ENCODE measurements around the gene SYPL1.

SYPL1 gene

GRCh38 chr7:106065575-106066500 is 46.3 kb downstream of the SYPL1 start:
- TF ChIP-seq, protein P1, sequence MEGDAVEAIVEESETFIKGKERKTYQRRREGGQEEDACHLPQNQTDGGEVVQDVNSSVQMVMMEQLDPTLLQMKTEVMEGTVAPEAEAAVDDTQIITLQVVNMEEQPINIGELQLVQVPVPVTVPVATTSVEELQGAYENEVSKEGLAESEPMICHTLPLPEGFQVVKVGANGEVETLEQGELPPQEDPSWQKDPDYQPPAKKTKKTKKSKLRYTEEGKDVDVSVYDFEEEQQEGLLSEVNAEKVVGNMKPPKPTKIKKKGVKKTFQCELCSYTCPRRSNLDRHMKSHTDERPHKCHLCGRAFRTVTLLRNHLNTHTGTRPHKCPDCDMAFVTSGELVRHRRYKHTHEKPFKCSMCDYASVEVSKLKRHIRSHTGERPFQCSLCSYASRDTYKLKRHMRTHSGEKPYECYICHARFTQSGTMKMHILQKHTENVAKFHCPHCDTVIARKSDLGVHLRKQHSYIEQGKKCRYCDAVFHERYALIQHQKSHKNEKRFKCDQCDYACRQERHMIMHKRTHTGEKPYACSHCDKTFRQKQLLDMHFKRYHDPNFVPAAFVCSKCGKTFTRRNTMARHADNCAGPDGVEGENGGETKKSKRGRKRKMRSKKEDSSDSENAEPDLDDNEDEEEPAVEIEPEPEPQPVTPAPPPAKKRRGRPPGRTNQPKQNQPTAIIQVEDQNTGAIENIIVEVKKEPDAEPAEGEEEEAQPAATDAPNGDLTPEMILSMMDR (IDR thresholded peaks at IDR 0.05), result no peak
- TF ChIP-seq ZFX (IDR thresholded peaks at IDR 0.05; ENCODE audit: borderline replicate concordance), result no peak
- H3K27ac ChIP-seq, result peak overlapping the region; percentile 30

DNA sequence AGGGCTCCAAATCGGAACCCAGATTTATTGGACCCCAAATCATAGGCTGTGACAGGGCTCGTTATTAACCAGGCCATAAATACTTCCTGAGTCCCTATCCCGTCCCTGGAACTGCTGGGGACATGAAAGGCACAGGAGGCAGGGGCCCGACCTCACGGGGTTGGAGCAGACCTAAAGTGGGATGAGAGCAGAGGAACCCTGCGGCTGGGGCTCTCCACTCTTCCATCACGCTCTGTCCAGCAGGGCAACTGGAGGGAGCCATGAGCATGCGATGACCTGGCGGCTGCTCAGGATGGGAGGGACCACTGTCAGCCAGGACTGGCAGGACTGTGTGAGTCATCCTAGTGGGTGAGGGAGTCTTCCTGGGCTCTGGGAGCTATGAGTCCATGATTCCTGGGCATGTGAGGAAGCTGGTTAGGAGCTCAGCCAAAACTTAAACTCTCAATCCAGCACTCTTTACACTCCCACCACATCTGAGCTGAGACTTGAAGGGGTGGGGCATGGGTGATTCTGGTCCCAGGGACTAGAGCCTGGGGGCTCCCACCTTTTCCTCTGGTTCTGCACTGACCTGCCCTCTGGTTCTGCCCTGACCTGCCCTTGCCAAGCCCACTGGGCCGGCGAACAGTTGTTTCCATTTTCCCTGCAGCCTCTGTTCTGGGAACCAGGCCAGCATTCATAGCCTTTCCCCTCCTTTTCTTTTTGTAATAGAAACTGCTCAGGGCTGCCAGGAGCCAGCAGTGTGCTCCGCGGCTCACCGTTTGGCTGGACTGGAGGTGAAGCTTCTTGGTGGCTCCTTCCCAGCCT is 47.1 kb downstream of the SYPL1 start:
- TF ChIP-seq, protein P1 (IDR thresholded peaks at IDR 0.05), result no peak
- no peak for TF ChIP-seq ZFX (IDR thresholded peaks at IDR 0.05; ENCODE audit: borderline replicate concordance)
- peak overlapping the region; percentile 30 for H3K27ac ChIP-seq

GRCh38 chr7:106064316-106064715 is 47.8 kb downstream of the SYPL1 start:
- no peak for TF ChIP-seq ZFX (IDR thresholded peaks at IDR 0.05; ENCODE audit: borderline replicate concordance)
- TF ChIP-seq, protein P1 (IDR thresholded peaks at IDR 0.05), result no peak
- H3K27ac ChIP-seq, result no peak overlapping the region

DNA sequence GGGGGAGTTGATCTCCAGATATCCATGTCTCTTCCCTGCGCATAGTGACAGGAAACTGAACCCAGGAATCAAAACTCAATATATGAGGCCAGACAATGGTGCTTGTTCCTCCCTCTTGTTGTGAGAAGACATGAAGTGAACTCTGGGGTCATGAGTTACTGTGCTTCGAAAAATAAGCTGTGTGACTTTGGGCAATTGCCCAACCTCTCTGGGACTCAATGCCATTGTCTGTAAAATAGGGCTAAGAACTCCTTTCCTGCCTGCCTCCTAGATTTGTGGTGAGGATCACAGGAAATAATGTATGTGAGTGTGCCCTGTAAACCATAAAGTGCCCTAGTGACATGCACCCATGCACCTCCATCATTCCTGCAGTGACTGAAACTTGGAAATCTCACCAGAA is 48.4 kb downstream of the SYPL1 start:
- TF ChIP-seq, protein P1 (IDR thresholded peaks at IDR 0.05), result no peak
- TF ChIP-seq ZFX (IDR thresholded peaks at IDR 0.05; ENCODE audit: borderline replicate concordance), result no peak
- no peak overlapping the region for H3K27ac ChIP-seq

DNA sequence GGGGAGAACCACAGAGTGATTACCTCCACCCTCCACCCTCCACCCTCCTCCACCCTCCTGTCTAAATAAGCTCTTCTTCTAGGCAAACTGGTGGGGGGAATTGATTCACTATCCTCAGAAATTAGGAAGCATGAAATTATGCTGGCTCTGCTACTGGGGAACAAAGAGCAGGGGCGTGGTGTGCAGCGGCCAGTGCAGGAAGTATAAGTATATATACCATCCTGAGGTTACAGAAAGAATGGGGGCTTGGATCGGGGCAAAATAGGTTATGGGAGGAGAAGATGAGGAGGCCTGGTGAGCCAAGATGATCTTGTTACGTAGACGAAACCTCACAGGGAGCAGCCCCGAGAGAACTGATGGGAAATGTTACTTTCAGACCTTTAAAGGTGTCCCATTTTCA is 49.1 kb downstream of the SYPL1 start:
- TF ChIP-seq ZFX (IDR thresholded peaks at IDR 0.05; ENCODE audit: borderline replicate concordance), result no peak
- TF ChIP-seq, protein P1 (IDR thresholded peaks at IDR 0.05), result no peak
- H3K27ac ChIP-seq, result no peak overlapping the region

DNA sequence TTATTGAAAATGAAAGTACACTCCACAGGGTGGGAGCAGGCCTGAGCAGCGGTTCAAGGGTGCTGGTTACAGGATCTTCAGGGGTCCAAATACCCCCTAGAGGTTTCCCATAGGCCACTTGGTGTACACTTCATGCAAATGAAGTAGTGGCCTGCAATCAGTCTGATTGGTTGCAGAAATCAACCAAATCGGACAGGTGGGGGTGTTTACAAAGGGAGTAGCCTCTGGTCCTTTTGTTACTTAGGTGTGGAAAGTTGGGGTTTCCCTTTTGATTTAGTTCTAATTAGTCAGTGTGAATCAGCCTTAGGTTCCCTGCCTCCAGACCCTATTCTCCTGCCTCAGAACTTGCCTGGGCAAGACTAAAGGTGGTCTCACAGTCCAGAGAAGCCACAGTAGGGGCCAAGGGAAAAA is 49.6 kb downstream of the SYPL1 start:
- no peak for TF ChIP-seq ZFX (IDR thresholded peaks at IDR 0.05; ENCODE audit: borderline replicate concordance)
- TF ChIP-seq, protein P1 (IDR thresholded peaks at IDR 0.05), result no peak
- no peak overlapping the region for H3K27ac ChIP-seq
